T-helper 17 cell (primary cell): ENCODE data around the gene KLHL6. TPM values are rescaled to one million over a fixed set of nuclear protein-coding genes. Genes with fewer than 3 reads are reported as not detected.
"Not testable (repeated sequence)": the region's sequence is repeated elsewhere in the genome, so short reads cannot be mapped to it uniquely, and the experiment has no call there.

Source experiments
- ATAC-seq: fragments of 150-1000 bp; cut with Tn5 transposase; 2 replicates; pipeline ENCODE4 v1.10.0; 2021; ENCODE audit warnings: mild to moderate bottlenecking, moderate library complexity
- DNase-seq, 3 donors: peaks; one replicate each; pipeline versions ENCODE4 v3.0.0 to v3.0.0-alpha.2; 2020 to 2021
- H3K9me3 ChIP-seq: one replicate; pipeline ENCODE4 v1.7.0; 2013; ENCODE audit warnings: low read length, mild to moderate bottlenecking; ENCODE audit not compliant: control insufficient read depth, poor library complexity, severe bottlenecking
- H3K27ac Mint-ChIP-seq: one replicate; pipeline ENCODE4 v1.8.0; 2022; ENCODE audit warnings: mild to moderate bottlenecking, moderate library complexity, mixed read lengths
- H3K27me3 Mint-ChIP-seq: one replicate; pipeline ENCODE4 v1.8.0; 2022; ENCODE audit warnings: mixed read lengths
- H3K36me3 Mint-ChIP-seq: one replicate; pipeline ENCODE4 v1.8.0; 2022; ENCODE audit warnings: low read depth, mixed read lengths
- H3K4me1 Mint-ChIP-seq: one replicate; pipeline ENCODE4 v1.8.0; 2022; ENCODE audit warnings: mild to moderate bottlenecking, mixed read lengths
- H3K4me3 Mint-ChIP-seq: one replicate; pipeline ENCODE4 v1.8.0; 2022; ENCODE audit warnings: mild to moderate bottlenecking, moderate library complexity, mixed read lengths
- total RNA-seq, 4 donors: library from RNA in 2 of 4; stranded (reverse) in 2 of 4; gene quantifications; one replicate each; pipeline ENCODE4 v1.2.3 and lab custom pipeline; 2022 to 2026

KLHL6 gene
- total RNA-seq, 2 donors from 2014 or later, result 29.3 to 35.7 TPM

DNA sequence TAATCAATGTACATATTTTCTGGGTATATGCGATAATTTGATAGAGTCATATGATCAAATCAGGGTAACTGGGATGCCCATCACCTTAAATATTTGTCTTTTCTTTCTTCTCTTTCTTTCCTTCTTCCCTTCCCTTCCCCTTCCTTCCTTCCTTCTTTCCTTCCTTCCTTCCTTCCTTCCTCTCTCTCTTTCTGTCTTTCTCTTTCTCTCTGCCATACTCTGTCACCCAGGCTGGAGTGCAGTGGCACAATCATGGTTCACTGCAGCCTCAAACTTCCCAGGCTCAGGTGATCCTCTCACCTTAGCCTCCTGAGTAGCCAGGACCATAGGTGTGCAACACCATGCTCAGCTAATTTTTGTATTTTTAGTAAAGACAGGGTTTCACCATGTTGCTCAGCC lies 79.7 kb downstream of the KLHL6 start:
- not testable (repeated sequence) for H3K4me1 Mint-ChIP-seq, H3K27me3 Mint-ChIP-seq, H3K27ac Mint-ChIP-seq, DNase-seq, H3K9me3 ChIP-seq, H3K4me3 Mint-ChIP-seq, ATAC-seq, H3K36me3 Mint-ChIP-seq

DNA sequence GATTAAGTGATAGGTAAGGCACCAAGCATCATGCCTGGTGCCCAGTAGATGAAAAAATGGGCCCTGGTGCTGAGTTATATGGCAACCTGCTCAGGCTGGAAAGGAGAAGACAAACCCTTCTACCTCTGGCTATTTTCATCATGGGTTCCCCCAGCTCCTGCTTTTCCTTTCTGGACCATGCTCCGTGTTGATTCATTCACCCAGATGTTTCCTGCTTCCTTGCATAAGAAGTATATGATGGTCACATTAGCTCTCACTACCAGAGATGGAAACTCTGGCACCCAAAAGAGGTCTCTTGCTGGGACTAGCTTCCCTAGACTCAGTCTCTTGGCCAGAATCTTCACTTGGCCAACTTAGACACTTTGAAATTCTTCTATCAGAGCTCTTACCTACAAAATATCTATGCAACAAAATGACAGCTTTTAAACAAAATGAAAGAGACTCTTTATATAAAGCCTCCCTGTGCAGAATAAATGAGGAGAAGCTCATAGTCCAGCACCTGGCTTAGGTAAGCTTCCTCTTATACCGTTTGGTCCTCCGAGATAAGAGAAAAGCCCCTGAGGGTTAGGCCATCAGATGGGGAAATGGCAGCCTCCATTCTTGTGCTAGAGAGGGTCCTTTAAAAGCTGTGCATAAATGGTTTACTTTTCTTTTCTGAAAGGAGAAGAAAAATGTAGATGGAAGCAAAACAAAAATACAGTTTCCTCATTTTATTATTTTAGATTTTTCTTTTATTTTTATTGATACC lies 80.3 kb downstream of the KLHL6 start:
- no peak for DNase-seq
- ATAC-seq, result no peak
- H3K27me3 Mint-ChIP-seq, result peaks cover 10% of the 10 kb centered on the region
- H3K4me1 Mint-ChIP-seq, result peaks cover 5% of the 10 kb centered on the region
- H3K4me3 Mint-ChIP-seq, result no peak overlapping the region
- H3K27ac Mint-ChIP-seq, result no peak overlapping the region
- no peaks in the 10 kb centered on the region for H3K9me3 ChIP-seq
- no peaks in the 10 kb centered on the region for H3K36me3 Mint-ChIP-seq

DNA sequence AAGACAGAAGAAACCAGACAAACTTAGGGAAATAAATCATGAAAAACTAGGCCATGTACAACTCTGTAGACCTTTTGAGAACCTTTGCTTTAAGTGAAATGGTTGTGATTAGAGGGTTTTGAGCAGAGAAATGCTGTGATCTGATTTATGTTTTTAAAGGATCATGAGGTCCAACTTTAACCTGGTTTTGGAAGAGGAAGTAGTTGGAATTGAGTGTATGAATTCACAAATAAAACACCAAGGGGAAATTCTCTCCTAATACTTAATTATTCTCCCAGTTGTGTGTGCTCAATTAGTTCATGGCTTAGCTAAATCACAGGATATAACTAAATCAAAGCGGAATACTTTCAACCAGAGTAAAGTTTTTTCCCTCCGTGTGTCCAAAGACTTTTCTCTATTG lies 81.5 kb downstream of the KLHL6 start:
- DNase-seq (no peak), ATAC-seq (no peak)
- Mint-ChIP-seq H3K27me3 (peaks cover 10% of the 10 kb centered on the region), H3K4me1 (peaks cover 9% of the 10 kb centered on the region), H3K36me3 (no peaks in the 10 kb centered on the region), H3K27ac (no peak overlapping the region), H3K4me3 (no peak overlapping the region)
- no peaks in the 10 kb centered on the region for H3K9me3 ChIP-seq

DNA sequence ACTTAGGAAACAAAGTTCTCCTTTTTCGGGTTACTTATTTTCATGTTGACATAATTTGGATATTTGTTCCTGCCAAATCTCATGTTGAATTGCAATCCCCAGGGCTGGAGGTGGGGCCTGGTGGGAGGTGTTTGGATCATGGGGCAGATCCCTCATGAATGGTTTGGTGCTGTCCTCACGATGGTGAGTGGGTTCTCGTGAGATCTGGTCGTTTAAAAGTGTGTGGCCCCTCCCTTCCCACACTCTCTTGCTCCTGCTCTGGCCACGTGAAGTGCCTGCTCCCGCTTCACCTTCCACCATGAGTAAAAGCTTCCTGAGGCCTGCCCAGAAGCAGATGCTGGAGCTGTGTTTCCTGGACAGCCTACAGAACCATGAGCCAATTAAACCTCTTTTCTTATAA lies 83.4 kb downstream of the KLHL6 start:
- no peaks in the 10 kb centered on the region for H3K9me3 ChIP-seq
- Mint-ChIP-seq H3K27me3 (peaks cover 10% of the 10 kb centered on the region), H3K4me1 (peaks cover 11% of the 10 kb centered on the region), H3K36me3 (no peaks in the 10 kb centered on the region), H3K4me3 (no peak overlapping the region), H3K27ac (no peak overlapping the region)
- ATAC-seq, result no peak
- DNase-seq, result no peak

DNA sequence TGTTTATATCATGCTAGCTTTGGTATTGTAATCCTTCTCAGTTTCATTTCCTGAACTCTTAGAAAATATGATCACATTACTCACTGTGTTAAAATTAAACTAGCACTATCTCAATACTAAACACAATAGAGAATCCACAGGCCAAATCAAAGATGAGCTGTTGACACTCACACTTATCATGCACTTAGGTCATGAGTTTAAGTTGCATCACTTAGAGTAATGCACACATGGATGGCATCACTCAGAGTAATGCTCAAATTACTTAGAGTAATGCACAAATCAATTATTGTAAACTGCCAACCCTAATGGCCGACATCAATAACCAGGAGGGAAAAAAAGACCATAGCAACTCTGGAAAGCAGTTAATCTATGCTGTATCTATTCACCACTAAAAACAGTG lies 87.1 kb downstream of the KLHL6 start:
- no peaks in the 10 kb centered on the region for H3K36me3 Mint-ChIP-seq
- H3K27ac Mint-ChIP-seq, result peak overlapping the region; percentile 16
- H3K4me3 Mint-ChIP-seq, result no peak overlapping the region
- peaks cover 5% of the 10 kb centered on the region for H3K27me3 Mint-ChIP-seq
- H3K4me1 Mint-ChIP-seq, result peaks cover 7% of the 10 kb centered on the region
- no peak for ATAC-seq
- no peak for DNase-seq
- no peaks in the 10 kb centered on the region for H3K9me3 ChIP-seq

DNA sequence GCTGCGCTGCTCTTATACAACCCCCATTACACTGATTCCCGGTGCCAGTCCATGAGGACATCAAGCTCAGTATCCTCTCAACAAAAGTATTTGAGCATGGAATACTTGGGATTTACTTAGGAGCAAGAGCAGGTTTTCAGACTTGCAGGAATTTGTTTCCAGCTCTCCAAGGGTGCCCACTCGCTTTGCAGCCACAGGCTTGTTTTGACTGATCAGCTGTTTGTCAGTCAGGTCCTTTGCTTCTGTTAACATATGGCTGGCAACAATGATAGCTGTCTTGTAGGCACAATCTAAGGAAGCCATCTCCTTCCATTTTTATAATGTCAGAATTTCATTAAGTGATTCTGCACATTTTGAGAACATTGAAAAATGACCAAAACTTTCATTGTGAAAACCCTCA lies 88.9 kb downstream of the KLHL6 start:
- Mint-ChIP-seq H3K27ac (no peak overlapping the region), H3K4me1 (peaks cover 7% of the 10 kb centered on the region), H3K4me3 (no peak overlapping the region), H3K36me3 (peaks cover 3% of the 10 kb centered on the region), H3K27me3 (peaks cover 5% of the 10 kb centered on the region)
- ATAC-seq, result no peak
- H3K9me3 ChIP-seq, result no peaks in the 10 kb centered on the region
- no peak for DNase-seq

DNA sequence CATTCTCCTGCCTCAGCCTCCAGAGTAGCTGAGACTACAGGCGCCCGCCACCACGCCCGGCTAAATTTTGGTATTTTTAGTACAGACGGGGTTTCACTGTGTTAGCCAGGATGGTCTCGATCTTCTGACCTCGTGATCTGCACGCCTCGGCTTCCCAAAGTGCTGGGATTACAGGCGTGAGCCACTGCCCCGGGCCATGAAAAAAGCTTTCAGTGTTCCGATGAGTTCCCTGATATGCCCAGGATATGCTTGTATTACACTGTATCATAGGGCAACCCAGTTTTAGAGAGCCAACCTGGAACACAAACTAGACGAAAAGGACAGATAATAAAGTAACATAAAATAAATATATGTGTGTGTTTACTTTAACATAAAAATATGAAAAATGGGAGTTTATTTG lies 89.8 kb downstream of the KLHL6 start:
- H3K27ac Mint-ChIP-seq, DNase-seq, H3K27me3 Mint-ChIP-seq, H3K36me3 Mint-ChIP-seq, ATAC-seq, H3K4me1 Mint-ChIP-seq, H3K4me3 Mint-ChIP-seq, H3K9me3 ChIP-seq: not testable (repeated sequence)

DNA sequence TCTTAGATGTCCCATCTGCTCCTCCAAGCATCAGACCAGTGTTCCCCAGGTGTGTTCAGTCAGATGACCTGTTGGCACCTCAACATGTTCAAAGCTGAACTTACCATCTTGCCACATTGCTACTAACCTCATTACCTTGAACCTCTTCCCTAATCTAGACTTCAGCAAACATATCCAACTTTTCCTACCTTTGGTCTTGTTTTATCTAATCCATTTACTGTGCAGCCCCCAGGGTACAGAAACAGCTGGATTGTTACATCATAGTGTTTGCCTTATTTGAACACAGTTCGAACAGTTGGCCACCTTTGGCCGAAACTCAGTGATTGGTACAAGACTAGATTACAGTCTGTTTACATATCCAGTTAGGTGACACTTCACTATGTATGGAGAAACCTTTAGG lies 91.0 kb downstream of the KLHL6 start:
- Mint-ChIP-seq H3K4me1 (peaks cover 6% of the 10 kb centered on the region), H3K36me3 (peaks cover 3% of the 10 kb centered on the region), H3K27ac (peak overlapping the region; percentile 51), H3K27me3 (peaks cover 5% of the 10 kb centered on the region), H3K4me3 (no peak overlapping the region)
- ATAC-seq, result no peak
- DNase-seq, result no peak
- H3K9me3 ChIP-seq, result no peaks in the 10 kb centered on the region

DNA sequence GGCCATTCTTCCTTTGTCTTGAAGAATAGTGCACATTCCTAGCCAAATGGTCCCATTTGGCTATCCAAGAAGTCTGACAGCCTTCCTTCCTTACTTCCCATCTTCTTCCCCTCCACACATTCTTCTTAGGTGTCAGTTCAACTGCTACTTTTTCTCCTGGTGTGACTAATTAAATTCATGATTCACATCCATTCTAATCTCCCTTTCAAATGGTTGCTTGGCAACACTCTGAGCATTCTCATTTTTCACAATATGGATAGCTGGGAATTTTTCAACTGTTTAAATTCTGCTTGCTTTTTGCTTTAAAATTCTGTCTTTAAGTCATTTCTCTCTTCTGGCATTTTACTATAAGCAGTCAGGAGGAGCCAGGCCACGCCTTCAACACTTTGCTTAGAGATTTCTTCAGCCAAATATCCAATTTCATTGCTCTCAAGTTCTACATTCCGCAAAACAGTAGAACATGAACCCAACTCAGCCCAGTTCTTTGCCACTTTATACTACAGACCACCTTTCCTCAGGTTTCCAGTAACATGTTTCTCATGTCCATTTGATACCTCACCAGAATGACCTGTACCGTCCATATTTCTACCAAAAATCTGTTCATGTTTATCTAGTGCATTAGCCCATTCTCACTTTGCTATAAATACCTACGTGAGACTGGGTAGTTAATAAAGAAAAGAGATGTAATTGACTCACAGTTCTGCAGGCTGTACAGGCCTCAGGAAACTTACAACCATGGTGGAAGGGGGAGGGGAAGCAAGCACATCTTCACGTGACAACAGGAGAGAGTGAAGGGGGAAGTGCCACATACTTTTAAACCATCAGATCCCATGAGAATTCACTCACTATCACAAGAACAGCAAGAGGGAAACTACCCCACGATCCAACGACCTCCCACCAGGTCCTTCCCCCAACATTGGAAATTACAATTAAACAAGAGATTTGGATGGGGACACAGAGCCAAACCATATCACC lies 95.1 kb downstream of the KLHL6 start:
- Mint-ChIP-seq H3K27ac (no peak overlapping the region), H3K36me3 (peaks cover 3% of the 10 kb centered on the region), H3K4me3 (no peak overlapping the region), H3K27me3 (peaks cover 5% of the 10 kb centered on the region), H3K4me1 (no peaks in the 10 kb centered on the region)
- no peak for DNase-seq
- no peaks in the 10 kb centered on the region for H3K9me3 ChIP-seq
- no peak for ATAC-seq

DNA sequence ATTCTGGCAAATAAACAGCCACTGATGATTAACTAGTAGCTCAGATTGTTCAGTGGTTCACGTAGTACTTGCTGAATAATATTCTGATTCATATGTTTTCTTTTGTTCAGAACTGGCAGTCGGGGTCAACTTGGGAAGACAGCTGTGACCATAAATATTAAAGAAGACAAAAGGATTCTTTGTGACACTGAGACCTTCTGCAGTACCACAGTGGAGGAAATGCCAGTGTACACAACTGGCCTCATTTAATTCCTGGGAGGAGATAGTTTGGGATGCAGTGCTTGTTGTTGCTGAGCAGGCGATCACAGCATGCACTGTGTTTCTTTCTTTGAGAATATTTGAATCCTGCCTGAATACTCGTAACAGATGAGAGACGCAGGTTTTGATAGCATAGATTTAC lies 100.4 kb downstream of the KLHL6 start:
- H3K27me3 Mint-ChIP-seq, result no peaks in the 10 kb centered on the region
- no peak overlapping the region for H3K27ac Mint-ChIP-seq
- peaks cover 5% of the 10 kb centered on the region for H3K36me3 Mint-ChIP-seq
- H3K4me1 Mint-ChIP-seq, result no peaks in the 10 kb centered on the region
- H3K9me3 ChIP-seq, result no peaks in the 10 kb centered on the region
- no peak overlapping the region for H3K4me3 Mint-ChIP-seq
- ATAC-seq (no peak), DNase-seq (no peak)

DNA sequence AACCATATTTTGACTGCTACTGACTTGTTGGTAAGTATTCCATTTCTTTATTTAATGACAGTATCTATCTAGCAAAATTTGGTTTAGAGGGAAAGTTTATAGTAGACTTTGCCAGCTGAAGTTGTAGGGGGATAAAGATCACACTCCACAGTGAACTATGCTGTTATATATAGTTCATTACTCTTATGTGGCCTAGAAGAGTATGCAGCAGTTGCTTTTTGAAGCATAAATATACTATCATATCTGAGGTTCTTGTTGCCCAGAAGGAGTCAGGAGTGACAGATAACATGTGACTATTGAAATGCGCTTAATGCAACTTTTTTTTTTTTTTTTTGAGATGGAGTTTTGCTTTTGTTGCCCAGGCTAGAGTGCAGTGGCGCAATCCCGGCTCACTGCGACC lies 101.4 kb downstream of the KLHL6 start:
- no peaks in the 10 kb centered on the region for H3K27me3 Mint-ChIP-seq
- peaks cover 5% of the 10 kb centered on the region for H3K36me3 Mint-ChIP-seq
- no peak for ATAC-seq

DNA sequence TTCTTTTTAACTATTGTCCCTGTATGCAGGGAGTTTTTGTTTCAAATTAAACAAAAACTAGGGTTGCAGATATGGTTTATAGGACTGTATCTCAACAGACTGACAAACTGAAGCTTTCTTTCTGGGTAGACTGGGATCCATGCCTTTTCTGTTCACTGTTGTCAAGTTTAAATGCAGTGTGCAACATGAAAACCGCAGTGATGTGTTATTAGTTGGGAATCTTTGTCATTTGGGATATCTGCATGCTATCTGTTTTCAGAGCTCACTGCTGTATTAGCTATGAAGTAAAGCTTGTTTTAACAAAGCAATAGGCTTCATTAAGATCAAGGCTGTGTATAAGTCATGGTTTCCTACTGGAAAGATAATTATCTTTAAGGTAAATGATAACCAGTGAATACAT lies 105.7 kb downstream of the KLHL6 start:
- H3K27me3 Mint-ChIP-seq, result no peaks in the 10 kb centered on the region
- peaks cover 1% of the 10 kb centered on the region for H3K36me3 Mint-ChIP-seq
- peaks cover 12% of the 10 kb centered on the region for H3K4me1 Mint-ChIP-seq
- DNase-seq (no peak), ATAC-seq (no peak)
- no peaks in the 10 kb centered on the region for H3K9me3 ChIP-seq
- no peak overlapping the region for H3K4me3 Mint-ChIP-seq
- H3K27ac Mint-ChIP-seq, result no peak overlapping the region

More for the DNA sequence above, 101.4 kb downstream of the KLHL6 start:
- Mint-ChIP-seq H3K4me1 (peaks cover 3% of the 10 kb centered on the region), H3K27ac (no peak overlapping the region), H3K4me3 (no peak overlapping the region)
- H3K9me3 ChIP-seq, result no peaks in the 10 kb centered on the region
- DNase-seq, result no peak

DNA sequence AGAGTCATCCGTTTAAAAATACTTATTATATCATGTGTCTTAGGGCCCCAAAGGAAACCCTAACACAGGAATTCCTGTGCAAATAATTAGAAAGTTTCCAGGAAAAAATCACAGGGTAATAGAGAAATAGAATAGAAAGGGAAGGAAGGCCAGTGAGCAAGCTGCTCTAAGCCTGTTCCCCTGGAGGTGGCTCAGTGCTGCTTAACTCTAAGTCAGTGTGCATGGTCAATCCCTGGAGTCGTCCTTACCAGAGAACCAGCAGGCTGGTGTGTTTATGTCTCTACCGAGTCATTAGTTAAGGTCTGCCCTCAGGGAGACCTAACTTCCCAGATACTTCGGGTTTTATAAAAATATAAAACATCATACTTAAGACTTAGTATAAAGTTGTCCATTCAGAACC lies 106.1 kb downstream of the KLHL6 start:
- DNase-seq (no peak), ATAC-seq (no peak)
- Mint-ChIP-seq H3K27ac (peak overlapping the region; percentile 88), H3K27me3 (no peaks in the 10 kb centered on the region), H3K4me3 (no peak overlapping the region), H3K36me3 (no peaks in the 10 kb centered on the region), H3K4me1 (peaks cover 12% of the 10 kb centered on the region)
- H3K9me3 ChIP-seq, result no peaks in the 10 kb centered on the region
